H1 (cell line): ENCODE data around the gene OSMR. TPM values are rescaled to one million over a fixed set of nuclear protein-coding genes. Genes with fewer than 3 reads are reported as not detected.

Experiments
- CTCF ChIA-PET: fragments of 300-600 bp; sonication (Branson Sonifier 250); formaldehyde crosslinking; loops from one replicate; lab custom pipeline; 2021; ENCODE audit not compliant: partially characterized antibody; lab: Charles Lee
- POLR2A ChIA-PET: fragments of 300-600 bp; sonication (Branson Sonifier 250); formaldehyde crosslinking; loops from one replicate; lab custom pipeline; 2021; ENCODE audit warnings: inconsistent platforms; ENCODE audit not compliant: partially characterized antibody; lab: Charles Lee
- DNase-seq, 2 experiments: peaks; one replicate each; pipeline versions ENCODE4 v3.0.0 to v3.0.0-alpha.2; 2010 to 2022; ENCODE audit warnings: low spot score in 2 of 2, low read depth in 1 of 2, mixed read lengths in 1 of 2
- FAIRE-seq: peaks from 2 replicates; lab custom pipeline; 2011; peaks lifted over from hg19 to GRCh38; lab: Jason Lieb, UNC
- H2AFZ ChIP-seq: 2 replicates; pipeline ENCODE4 v1.8.1; 2012; ENCODE audit warnings: low read length, inconsistent platforms
- H2AK5ac ChIP-seq: 2 replicates; pipeline ENCODE4 v1.6.1; 2013; ENCODE audit warnings: low read depth, low read length
- H2BK120ac ChIP-seq: replicated peaks from 2 replicates; pipeline ENCODE3; 2013; ENCODE audit warnings: low read depth, low read length, inconsistent platforms
- H2BK12ac ChIP-seq: 2 replicates; pipeline ENCODE4 v1.6.1; 2013; ENCODE audit warnings: low read depth, low read length
- H2BK15ac ChIP-seq: 2 replicates; pipeline ENCODE4 v1.6.1; 2013; ENCODE audit warnings: low read length
- H2BK20ac ChIP-seq: 2 replicates; pipeline ENCODE4 v1.6.1; 2013; ENCODE audit warnings: low read length
- H2BK5ac ChIP-seq: 2 replicates; pipeline ENCODE4 v1.6.1; 2013; ENCODE audit warnings: low read depth, low read length
- H3K14ac ChIP-seq: 2 replicates; pipeline ENCODE4 v1.6.1; 2013; ENCODE audit warnings: inconsistent platforms; ENCODE audit not compliant: insufficient read length
- H3K18ac ChIP-seq: 2 replicates; pipeline ENCODE4 v1.6.1; 2013; ENCODE audit warnings: low read length; ENCODE audit errors: extremely low read depth
- H3K23ac ChIP-seq: 2 replicates; pipeline ENCODE4 v1.6.1; 2013; ENCODE audit warnings: inconsistent platforms; ENCODE audit not compliant: insufficient read length
- H3K23me2 ChIP-seq: 2 replicates; pipeline ENCODE4 v1.6.1; 2013; ENCODE audit warnings: low read depth, low read length
- H3K27ac ChIP-seq: 2 replicates; pipeline ENCODE4 v1.6.1; 2011; ENCODE audit warnings: low read depth, low read length, inconsistent platforms
- H3K27me3 ChIP-seq, 4 experiments: replicated peaks in 1 of 4; 1 replicate in 1 of 4; 2 replicates in 3 of 4; pipeline versions ENCODE4 v1.6.1 to v1.8.1; 2011 to 2013; ENCODE audit warnings: low read length in 3 of 4, mild to moderate bottlenecking in 3 of 4, inconsistent platforms in 2 of 4, mixed read lengths in 2 of 4, moderate library complexity in 1 of 4; ENCODE audit not compliant: control insufficient read depth in 3 of 4, insufficient read depth in 3 of 4; ENCODE audit errors: extremely low read depth in 1 of 4
- H3K36me3 ChIP-seq, 4 experiments: 2 replicates each; pipeline versions ENCODE4 v1.6.1 to v1.8.1; 2011 to 2013; ENCODE audit warnings: mild to moderate bottlenecking in 4 of 4, low read length in 3 of 4, moderate library complexity in 2 of 4, control low read depth in 1 of 4, inconsistent platforms in 1 of 4; ENCODE audit not compliant: insufficient read depth in 4 of 4, control insufficient read depth in 2 of 4
- H3K4ac ChIP-seq: replicated peaks from 2 replicates; pipeline ENCODE3; 2013; ENCODE audit warnings: low read length, low read depth, mixed read lengths, inconsistent platforms; ENCODE audit not compliant: insufficient read length
- H3K4me1 ChIP-seq, 4 experiments: replicated peaks in 1 of 4; 1 replicate in 1 of 4; 2 replicates in 3 of 4; pipeline versions ENCODE4 v1.6.1 to v1.8.1; 2011 to 2013; ENCODE audit warnings: low read length in 3 of 4, inconsistent platforms in 2 of 4, mixed read lengths in 1 of 4; ENCODE audit not compliant: insufficient read depth in 4 of 4, control insufficient read depth in 3 of 4
- H3K4me2 ChIP-seq, 2 experiments: 2 replicates each; pipeline versions ENCODE4 v1.6.1 to v1.8.1; 2011 to 2013; ENCODE audit warnings: low read depth in 2 of 2, low read length in 2 of 2, control low read depth in 1 of 2, inconsistent platforms in 1 of 2, mild to moderate bottlenecking in 1 of 2; ENCODE audit not compliant: insufficient read depth in 1 of 2
- H3K4me3 ChIP-seq, 4 experiments: fragments of 200-600, 300-600 bp in 1 of 4; sonication (generic), shearing (Covaris generic), sonication (Bioruptor Twin) in 1 of 4; 2 replicates each; pipeline versions ENCODE4 v1.5.1 to v1.8.1; 2011 to 2016; ENCODE audit warnings: low read length in 4 of 4, low read depth in 3 of 4, control low read depth in 2 of 4, inconsistent platforms in 2 of 4, mild to moderate bottlenecking in 2 of 4, mixed read lengths in 1 of 4, moderate library complexity in 1 of 4; ENCODE audit not compliant: insufficient read depth in 2 of 4; ENCODE audit errors: extremely low read depth in 1 of 4
- H3K56ac ChIP-seq: replicated peaks from 2 replicates; pipeline ENCODE3; 2013; ENCODE audit warnings: low read depth, mild to moderate bottlenecking, mixed read lengths, low read length, inconsistent platforms; ENCODE audit not compliant: insufficient read length
- H3K79me1 ChIP-seq: 2 replicates; pipeline ENCODE4 v1.6.1; 2013; ENCODE audit warnings: low read depth, low read length, control low read depth
- H3K79me2 ChIP-seq, 2 experiments: 2 replicates each; pipeline versions ENCODE4 v1.6.1 to v1.8.1; 2012 to 2013; ENCODE audit warnings: low read length in 2 of 2, mild to moderate bottlenecking in 2 of 2, inconsistent platforms in 1 of 2; ENCODE audit not compliant: insufficient read depth in 2 of 2, control insufficient read depth in 1 of 2
- H3K9ac ChIP-seq, 4 experiments: replicated peaks in 1 of 4; 1 replicate in 1 of 4; 2 replicates in 3 of 4; pipeline versions ENCODE4 v1.6.1 to v1.8.1; 2011 to 2013; ENCODE audit warnings: low read depth in 3 of 4, low read length in 3 of 4, control low read depth in 2 of 4, mild to moderate bottlenecking in 2 of 4, moderate library complexity in 2 of 4, inconsistent platforms in 1 of 4; ENCODE audit errors: extremely low read depth in 1 of 4
- H3K9me3 ChIP-seq, 2 experiments: 2 replicates each; pipeline versions ENCODE4 v1.6.1 to v1.8.1; 2012 to 2013; ENCODE audit warnings: mild to moderate bottlenecking in 2 of 2, moderate library complexity in 2 of 2, control low read depth in 1 of 2, inconsistent platforms in 1 of 2, low read depth in 1 of 2, low read length in 1 of 2, mixed read lengths in 1 of 2; ENCODE audit not compliant: insufficient read depth in 2 of 2
- H4K20me1 ChIP-seq, 2 experiments: replicated peaks in 1 of 2; 2 replicates each; pipeline versions ENCODE3 to v1.8.1; 2011 to 2013; ENCODE audit warnings: inconsistent platforms in 2 of 2, low read length in 2 of 2, mild to moderate bottlenecking in 1 of 2; ENCODE audit not compliant: insufficient read depth in 2 of 2, control insufficient read depth in 1 of 2
- H4K5ac ChIP-seq: 2 replicates; pipeline ENCODE4 v1.6.1; 2013; ENCODE audit warnings: low read length, low read depth, mixed read lengths, inconsistent platforms; ENCODE audit not compliant: insufficient read length
- H4K8ac ChIP-seq: 2 replicates; pipeline ENCODE4 v1.8.0; 2013; ENCODE audit warnings: mild to moderate bottlenecking, moderate library complexity, low read length, inconsistent platforms; ENCODE audit not compliant: insufficient read depth; ENCODE audit errors: extremely low read depth
- H4K91ac ChIP-seq: replicated peaks from 2 replicates; pipeline ENCODE3; 2013; ENCODE audit warnings: low read length, mixed read lengths, inconsistent platforms; ENCODE audit not compliant: insufficient read length
- ASH2L ChIP-seq: fragments of 200-600, 300-600 bp; sonication (generic); IDR thresholded peaks from one replicate; pipeline ENCODE4 v1.7.1; 2017; ENCODE audit warnings: low read length
- CBX8 ChIP-seq: fragments of 300-800, 300-1000 bp; sonication (generic); IDR thresholded peaks from 2 replicates; pipeline ENCODE4 v1.7.1; 2016; ENCODE audit warnings: low read depth, low read length, borderline replicate concordance
- CEBPB ChIP-seq: IDR thresholded peaks from 2 replicates; pipeline ENCODE4 v1.6.1; 2012; ENCODE audit warnings: low read depth, low read length
- CTBP2 ChIP-seq: IDR thresholded peaks from 2 replicates; pipeline ENCODE4 v1.7.0; 2011; ENCODE audit warnings: borderline replicate concordance, mild to moderate bottlenecking, moderate library complexity, mixed read lengths, low read length; ENCODE audit not compliant: insufficient read depth, insufficient read length
- E2F6 ChIP-seq: IDR thresholded peaks from 2 replicates; pipeline ENCODE4 v1.6.1; 2012; ENCODE audit warnings: inconsistent platforms
- EZH2 ChIP-seq: fragments of 200-600 bp; sonication (generic); IDR thresholded peaks from 2 replicates; pipeline ENCODE4 v1.7.1; 2012; ENCODE audit warnings: low read depth, mild to moderate bottlenecking, moderate library complexity, low read length, inconsistent platforms; ENCODE audit not compliant: severe bottlenecking
- JUN ChIP-seq: IDR thresholded peaks from 2 replicates; pipeline ENCODE4 v1.6.1; 2011; ENCODE audit warnings: low read depth, mild to moderate bottlenecking, improper control_type of control experiment, low read length
- KDM1A ChIP-seq: fragments of 200-600, 300-600 bp; sonication (generic); IDR thresholded peaks from 2 replicates; pipeline ENCODE4 v1.7.1; 2016; ENCODE audit warnings: mild to moderate bottlenecking, low read length, borderline replicate concordance
- KDM4A ChIP-seq: IDR thresholded peaks from one replicate; pipeline ENCODE4 v1.7.1; 2012; ENCODE audit warnings: low read depth, mild to moderate bottlenecking, moderate library complexity, low read length, inconsistent platforms; ENCODE audit not compliant: severe bottlenecking
- MAFK ChIP-seq: IDR thresholded peaks from 2 replicates; pipeline ENCODE4 v1.6.1; 2012; ENCODE audit warnings: low read depth, mild to moderate bottlenecking, improper control_type of control experiment, low read length
- TAF7 ChIP-seq: optimal IDR thresholded peaks from 2 replicates; pipeline ENCODE3; 2011; ENCODE audit warnings: low read depth, mild to moderate bottlenecking, inconsistent platforms, low read length, moderate library complexity, borderline replicate concordance
- TBP ChIP-seq: IDR thresholded peaks from 2 replicates; pipeline ENCODE4 v1.6.1; 2011; ENCODE audit warnings: low read depth, low read length, improper control_type of control experiment
- TCF12 ChIP-seq: IDR thresholded peaks from 2 replicates; pipeline ENCODE4 v1.6.1; 2011; ENCODE audit warnings: low read depth, mild to moderate bottlenecking, low read length
- WGBS, 2 experiments: shearing (Covaris generic) in 1 of 2; methylation state at CpG; one replicate each; pipeline versions ENCODE4 v1.1.6 to v1.1.7; 2013 to 2015; ENCODE audit warnings: low lambda C conversion rate in 2 of 2, mixed read lengths in 2 of 2, inconsistent platforms in 1 of 2, low coverage in 1 of 2, missing lambda C conversion rate in 1 of 2; ENCODE audit not compliant: insufficient replicate concordance in 2 of 2, insufficient coverage in 1 of 2, insufficient read length in 1 of 2; ENCODE audit errors: extremely low coverage in 1 of 2, missing lambda C conversion rate in 1 of 2; 5-methylcytosine and 5-hydroxymethylcytosine counted together
- polyA plus RNA-seq, 7 experiments: library from polyadenylated mRNA; depleted of rRNA in 3 of 7; stranded (reverse) in 5 of 7; unstranded in 2 of 7; fragments of >200 nt in 5 of 7; fragments of 200-250 nt in 2 of 7; gene quantifications; 1 replicate in 5 of 7; 2 replicates in 1 of 7; 4 replicates in 1 of 7; pipeline versions ENCODE4 v1.2.1 to v1.2.3, GENCODE V29; 2011 to 2013; ENCODE audit warnings: missing spikeins in 2 of 7, mixed read lengths in 2 of 7
- total RNA-seq: library from RNA; stranded (reverse); fragmentation: NEBNext Ultra II Directional; extraction: Animal tissue kit (Norgen Biotek cat#: 25700); gene quantifications from 2 replicates; pipeline ENCODE4 v1.2.1, GENCODE V29; 2021

OSMR gene
- total and polyA plus RNA-seq, 2 of the 8 experiments (the other 6 are each of a cell fraction or from before 2014, with no cell fraction given) = 2.3 to 2.6 TPM

GRCh38 chr5:38837932-38838331 lies 7.9 kb upstream of the OSMR start:
- Histone ChIP-seq H3K4me2 (no peak overlapping the region), H4K5ac (no peak overlapping the region), H3K27ac (no peak overlapping the region), H2BK120ac (no peak overlapping the region), H3K4me1 (no peaks in the 10 kb centered on the region), H3K79me1 (no peaks in the 10 kb centered on the region), H2BK12ac (no peak overlapping the region), H2BK15ac (no peak overlapping the region), H3K18ac (no peak overlapping the region), H3K4ac (no peak overlapping the region), H4K20me1 (no peaks in the 10 kb centered on the region), H2AK5ac (no peak overlapping the region), H3K23me2 (no peaks in the 10 kb centered on the region), H3K9ac (no peak overlapping the region), H2BK20ac (no peak overlapping the region), H2AFZ (no peak overlapping the region), H2BK5ac (no peak overlapping the region), H3K56ac (no peak overlapping the region), H3K79me2 (no peaks in the 10 kb centered on the region), H3K27me3 (no peaks in the 10 kb centered on the region), H3K4me3 (no peak overlapping the region), H3K36me3 (no peaks in the 10 kb centered on the region), H4K91ac (no peak overlapping the region), H3K9me3 (no peaks in the 10 kb centered on the region), H4K8ac (no peak overlapping the region), H3K23ac (no peak overlapping the region), H3K14ac (no peak overlapping the region)
- FAIRE-seq (no peak), DNase-seq (no peak)
- ChIA-PET CTCF (interaction anchor here (1.2 to 1.9 kb wide), 3 partner anchors 9 to 84 kb away, joined by 4 to 10 read pairs (median 5); no protein-coding TSS in a partner anchor), POLR2A (interaction anchor here (1.4 kb wide), 1 partner anchor 11 kb away, joined by 3 read pairs; no protein-coding TSS in a partner anchor)
- WGBS, 2 experiments = 88% methylated on average over 2 of the region's 2 CpGs; no CpG with 5 or more reads in 1 of the 2 experiments
- TF ChIP-seq ASH2L (no peak), KDM4A (no peak), TCF12 (no peak), JUN (no peak), TAF7 (no peak), CBX8 (no peak), E2F6 (no peak), CTBP2 (no peak), MAFK (no peak), TBP (no peak), KDM1A (no peak), EZH2 (no peak), CEBPB (no peak)
